ENCODE data around the gene NENF. TPM values are rescaled to one million over a fixed set of nuclear protein-coding genes. Genes with fewer than 3 reads are reported as not detected.

Gene NENF
- total and polyA plus RNA-seq, 4 donors: 6.6 to 44.3 (median 16.0) TPM

DNA sequence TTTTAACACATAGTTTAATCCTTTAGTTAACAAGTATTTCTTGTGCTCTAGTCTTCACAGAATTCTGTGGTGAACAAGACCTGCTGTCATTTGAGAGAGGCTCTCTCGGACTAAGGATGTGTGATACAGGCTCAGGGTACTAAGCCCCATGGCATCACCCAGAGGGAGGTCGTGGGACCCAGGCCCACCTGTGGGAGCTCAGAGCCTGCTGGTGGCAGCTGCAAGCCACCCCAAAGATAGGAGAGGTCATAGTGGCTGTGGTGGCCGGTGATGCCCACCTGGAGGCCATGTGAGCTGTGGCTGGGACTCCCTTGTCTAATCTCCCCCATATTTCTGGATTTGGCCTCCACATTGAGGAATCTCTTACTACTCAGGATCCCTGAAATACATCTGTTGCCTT is 22.0 kb downstream of the NENF start:
- Histone ChIP-seq H3K27me3 (ENCODE audit: control insufficient read depth in 4 of 4, insufficient read depth in 4 of 4, low read length in 3 of 4) (no peaks in the 10 kb centered on the region), H3K4me1 (ENCODE audit: control insufficient read depth in 4 of 4, insufficient read depth in 4 of 4, low read length in 3 of 4) (peaks cover 0 to 3% (median 0%) of the 10 kb centered on the region in 4 donors), H3K4me3 (ENCODE audit: low read depth in 1 of 3, low read length in 3 of 3) (no peak overlapping the region), H3K9ac (ENCODE audit: low read depth in 1 of 2, low read length in 2 of 2) (no peak overlapping the region), H3K36me3 (ENCODE audit: control insufficient read depth in 4 of 4, insufficient read depth in 3 of 4, low read depth in 1 of 4, low read length in 3 of 4) (no peaks in the 10 kb centered on the region), H3K27ac (ENCODE audit: low read depth in 1 of 2, low read length in 2 of 2) (no peak overlapping the region), H3K9me3 (ENCODE audit: control insufficient read depth in 4 of 4, low read length in 3 of 4) (peaks cover 0 to 3% (median 0%) of the 10 kb centered on the region in 4 donors)
- DNase-seq (ENCODE audit: low spot score): no peak
- WGBS: 93% methylated on average over 3 of the region's 3 CpGs
- TF ChIP-seq HNF4A (conservative IDR thresholded peaks at IDR 0.05) (no peak), SP1 (IDR thresholded peaks at IDR 0.05) (no peak)
- TF ChIP-seq, protein P1, sequence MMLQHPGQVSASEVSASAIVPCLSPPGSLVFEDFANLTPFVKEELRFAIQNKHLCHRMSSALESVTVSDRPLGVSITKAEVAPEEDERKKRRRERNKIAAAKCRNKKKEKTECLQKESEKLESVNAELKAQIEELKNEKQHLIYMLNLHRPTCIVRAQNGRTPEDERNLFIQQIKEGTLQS (IDR thresholded peaks at IDR 0.05): no peak

DNA sequence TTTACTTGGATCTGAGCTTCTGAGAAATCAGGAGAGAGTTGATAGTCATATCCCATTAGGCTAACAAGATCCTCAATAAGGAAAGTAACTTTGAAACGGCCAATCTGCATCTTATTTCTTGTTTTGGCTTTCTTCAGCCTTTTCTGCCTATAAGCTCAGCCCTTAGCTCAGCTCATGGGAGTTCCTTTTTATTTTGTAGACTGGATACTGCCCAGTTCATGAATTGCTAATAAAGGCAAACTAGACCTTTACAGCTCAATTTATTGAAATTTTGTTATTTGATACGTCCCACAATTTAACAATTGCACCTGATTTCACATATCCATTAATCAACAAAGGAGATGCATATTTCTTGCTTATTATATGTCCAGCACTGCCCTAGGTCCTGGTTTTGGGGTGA is 22.7 kb downstream of the NENF start:
- no peak overlapping the region for H3K27ac ChIP-seq (ENCODE audit: low read depth in 1 of 2, low read length in 2 of 2)
- 96% methylated on average over 2 of the region's 2 CpGs for WGBS
- no peak overlapping the region for H3K9ac ChIP-seq (ENCODE audit: low read depth in 1 of 2, low read length in 2 of 2)
- H3K4me1 ChIP-seq (ENCODE audit: control insufficient read depth in 4 of 4, insufficient read depth in 4 of 4, low read length in 3 of 4): peaks cover 0 to 3% (median 0%) of the 10 kb centered on the region in 4 donors
- H3K4me3 ChIP-seq (ENCODE audit: low read depth in 1 of 3, low read length in 3 of 3): no peak overlapping the region
- TF ChIP-seq SP1 (IDR thresholded peaks at IDR 0.05): no peak
- TF ChIP-seq YY1 (IDR thresholded peaks at IDR 0.05): no peak
- TF ChIP-seq RAD21 (IDR thresholded peaks at IDR 0.05): no peak
- TF ChIP-seq JUND (IDR thresholded peaks at IDR 0.05): no peak
- no peaks in the 10 kb centered on the region for H3K36me3 ChIP-seq (ENCODE audit: control insufficient read depth in 4 of 4, insufficient read depth in 3 of 4, low read depth in 1 of 4, low read length in 3 of 4)
- no peaks in the 10 kb centered on the region for H3K27me3 ChIP-seq (ENCODE audit: control insufficient read depth in 4 of 4, insufficient read depth in 4 of 4, low read length in 3 of 4)
- H3K9me3 ChIP-seq (ENCODE audit: control insufficient read depth in 4 of 4, low read length in 3 of 4): peaks cover 0 to 3% (median 0%) of the 10 kb centered on the region in 4 donors
- DNase-seq (ENCODE audit: low spot score): no peak

DNA sequence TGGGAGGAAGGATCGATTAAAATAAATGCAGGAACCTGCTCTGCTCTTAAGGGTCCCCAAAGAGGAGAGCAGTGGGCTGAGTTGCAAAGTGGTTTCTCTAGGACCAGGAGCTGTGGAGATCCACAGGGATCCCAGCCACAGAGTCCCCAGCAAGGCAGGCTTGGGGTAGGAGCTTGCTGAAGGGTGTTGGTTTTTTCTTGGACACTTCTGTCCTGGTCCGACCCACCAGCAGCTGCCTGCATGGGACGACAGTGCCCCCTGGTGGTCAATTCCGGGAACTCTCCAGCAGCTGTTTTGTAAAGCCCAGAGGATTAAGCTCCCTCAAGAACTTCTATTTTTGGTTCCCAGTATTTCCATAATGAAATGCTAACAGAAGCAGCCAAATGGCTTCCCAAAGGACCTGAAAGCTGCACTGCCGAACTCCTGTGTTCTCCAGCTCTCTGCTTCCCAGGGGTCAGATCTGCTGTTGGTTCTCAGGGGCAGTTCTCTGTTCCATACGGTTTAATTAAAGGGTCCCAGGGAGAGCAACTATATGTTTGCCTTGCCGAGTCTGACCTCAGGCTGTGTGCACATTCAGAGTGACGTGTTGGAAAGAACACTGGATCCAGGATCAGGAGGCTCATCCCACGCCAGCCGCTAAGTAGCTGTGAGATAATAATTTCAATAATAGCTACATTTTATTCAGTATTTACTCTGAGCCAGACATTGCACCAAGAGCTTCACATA is 23.2 kb downstream of the NENF start:
- Histone ChIP-seq H3K9me3 (ENCODE audit: control insufficient read depth in 4 of 4, low read length in 3 of 4) (peaks cover 0 to 3% (median 0%) of the 10 kb centered on the region in 4 donors), H3K4me1 (ENCODE audit: control insufficient read depth in 4 of 4, insufficient read depth in 4 of 4, low read length in 3 of 4) (peaks cover 0 to 3% (median 0%) of the 10 kb centered on the region in 4 donors), H3K27ac (ENCODE audit: low read depth in 1 of 2, low read length in 2 of 2) (no peak overlapping the region), H3K27me3 (ENCODE audit: control insufficient read depth in 4 of 4, insufficient read depth in 4 of 4, low read length in 3 of 4) (no peaks in the 10 kb centered on the region), H3K9ac (ENCODE audit: low read depth in 1 of 2, low read length in 2 of 2) (no peak overlapping the region), H3K4me3 (ENCODE audit: low read depth in 1 of 3, low read length in 3 of 3) (no peak overlapping the region), H3K36me3 (ENCODE audit: control insufficient read depth in 4 of 4, insufficient read depth in 3 of 4, low read depth in 1 of 4, low read length in 3 of 4) (no peaks in the 10 kb centered on the region)
- peak; percentile 90 for DNase-seq (ENCODE audit: low spot score)
- TF ChIP-seq, protein P2, sequence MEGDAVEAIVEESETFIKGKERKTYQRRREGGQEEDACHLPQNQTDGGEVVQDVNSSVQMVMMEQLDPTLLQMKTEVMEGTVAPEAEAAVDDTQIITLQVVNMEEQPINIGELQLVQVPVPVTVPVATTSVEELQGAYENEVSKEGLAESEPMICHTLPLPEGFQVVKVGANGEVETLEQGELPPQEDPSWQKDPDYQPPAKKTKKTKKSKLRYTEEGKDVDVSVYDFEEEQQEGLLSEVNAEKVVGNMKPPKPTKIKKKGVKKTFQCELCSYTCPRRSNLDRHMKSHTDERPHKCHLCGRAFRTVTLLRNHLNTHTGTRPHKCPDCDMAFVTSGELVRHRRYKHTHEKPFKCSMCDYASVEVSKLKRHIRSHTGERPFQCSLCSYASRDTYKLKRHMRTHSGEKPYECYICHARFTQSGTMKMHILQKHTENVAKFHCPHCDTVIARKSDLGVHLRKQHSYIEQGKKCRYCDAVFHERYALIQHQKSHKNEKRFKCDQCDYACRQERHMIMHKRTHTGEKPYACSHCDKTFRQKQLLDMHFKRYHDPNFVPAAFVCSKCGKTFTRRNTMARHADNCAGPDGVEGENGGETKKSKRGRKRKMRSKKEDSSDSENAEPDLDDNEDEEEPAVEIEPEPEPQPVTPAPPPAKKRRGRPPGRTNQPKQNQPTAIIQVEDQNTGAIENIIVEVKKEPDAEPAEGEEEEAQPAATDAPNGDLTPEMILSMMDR (IDR thresholded peaks at IDR 0.05; ENCODE audit: low read depth, low read length, missing input control): peak; percentile 99
- TF ChIP-seq EGR1 (IDR thresholded peaks at IDR 0.05; ENCODE audit: low read depth in 2 of 2): no peak
- peak; percentile 98 for TF ChIP-seq RAD21 (IDR thresholded peaks at IDR 0.05)
- peak in 1 of 2 donors; percentile 27 for TF ChIP-seq RXRA (IDR thresholded peaks at IDR 0.05)
- no peak for TF ChIP-seq FOXA1 (IDR thresholded peaks at IDR 0.05)
- 38% methylated on average over 10 of the region's 10 CpGs for WGBS
